ENCODE data around the gene LRRC28.
"Not testable (repeated sequence)": the region's sequence is repeated elsewhere in the genome, so short reads cannot be mapped to it uniquely, and the experiment has no call there.

LRRC28 gene

DNA sequence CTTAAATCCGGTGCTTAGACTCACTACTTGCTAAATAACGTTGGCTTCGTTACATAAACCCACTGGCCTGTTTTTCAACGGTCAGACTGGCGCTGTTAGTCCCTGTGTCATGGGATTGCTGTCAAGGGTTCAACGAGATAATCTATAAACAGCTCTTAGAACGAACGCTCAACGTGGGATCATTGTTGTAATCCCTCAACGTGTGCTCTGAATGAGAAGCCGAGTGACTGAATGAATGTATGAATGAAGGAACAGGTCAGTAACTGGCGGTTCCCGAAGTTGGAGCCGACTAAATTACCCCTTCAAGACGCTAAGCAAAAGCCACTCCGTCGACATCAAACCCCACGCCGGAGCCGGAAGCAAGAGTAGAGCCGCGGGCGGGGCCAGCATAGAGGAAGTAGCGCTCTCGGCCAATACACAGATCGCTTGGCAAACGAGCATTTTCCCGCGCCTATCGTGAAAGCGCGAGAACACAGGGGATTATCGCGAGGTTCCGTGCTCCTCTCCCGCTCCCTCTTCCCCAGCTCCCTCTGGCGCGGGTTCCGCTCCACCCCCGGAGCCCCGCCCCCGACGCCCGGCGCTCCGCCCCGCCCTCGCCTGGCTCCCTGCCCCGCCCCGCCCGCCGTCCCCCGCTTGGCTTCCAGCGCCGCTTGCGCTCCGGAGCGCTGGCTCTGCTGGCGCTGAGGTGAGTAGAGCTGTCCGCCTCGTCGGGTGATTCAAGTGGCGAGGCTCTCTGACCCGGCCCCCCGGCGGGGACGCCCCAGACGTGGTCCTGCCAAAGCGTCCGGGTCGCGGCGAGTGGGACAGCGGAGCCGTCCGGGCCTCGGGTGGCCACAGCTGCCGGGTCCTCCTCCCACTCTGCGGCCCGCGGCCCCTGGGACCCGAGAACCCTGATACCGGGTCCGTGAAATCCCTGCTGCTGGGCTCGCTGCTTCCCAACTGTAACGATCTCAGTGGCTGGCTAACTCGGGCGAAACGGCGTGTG, at the start of gene LRRC28:
Gene LRRC28, plus strand, starts transcription at position 625 of the 985 bp plus-strand sequence. CDS start 4,477 bp downstream, outside the sequence.
- DNase-seq (ENCODE audit: low read depth) = peak; percentile 98

DNA sequence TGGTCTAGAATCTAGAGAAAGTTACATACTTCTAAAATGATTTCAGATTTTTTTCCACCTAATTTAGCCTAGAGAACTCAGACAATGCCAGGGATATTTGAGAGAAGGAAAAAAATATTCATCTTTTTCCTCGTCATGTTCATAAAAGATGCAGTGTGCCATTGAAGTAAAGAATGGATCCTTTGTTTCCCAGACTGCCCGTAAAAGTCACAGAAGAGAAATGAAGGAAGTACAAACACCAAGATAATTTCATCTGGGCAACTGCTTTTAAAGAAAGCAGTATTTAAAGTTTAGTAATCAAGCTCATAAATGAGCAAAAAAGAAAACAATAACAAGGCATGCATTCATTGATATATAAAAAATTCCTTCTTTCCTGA, 49.1 kb upstream of the LRRC28 start:
- DNase-seq (ENCODE audit: low read depth) = no peak

DNA sequence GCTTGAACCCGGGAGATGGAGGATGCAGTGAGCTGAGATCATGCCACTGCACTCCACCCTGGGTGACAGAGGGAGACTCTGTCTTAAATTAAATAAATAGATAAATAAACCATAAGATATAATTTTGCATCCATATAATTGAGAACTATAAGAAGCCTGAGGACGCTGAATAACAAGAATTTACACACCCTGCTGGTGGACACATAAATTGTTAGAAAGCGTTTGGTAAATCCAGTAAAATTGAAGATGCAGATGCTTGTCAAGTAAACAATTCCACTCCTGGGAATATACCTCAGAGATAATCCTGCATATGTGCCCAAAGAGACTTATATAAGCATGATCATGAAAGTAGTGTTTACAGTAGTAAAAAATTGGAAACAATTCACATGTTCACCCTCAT, 43.6 kb upstream of the LRRC28 start:
- no peak for DNase-seq (ENCODE audit: low read depth)

DNA sequence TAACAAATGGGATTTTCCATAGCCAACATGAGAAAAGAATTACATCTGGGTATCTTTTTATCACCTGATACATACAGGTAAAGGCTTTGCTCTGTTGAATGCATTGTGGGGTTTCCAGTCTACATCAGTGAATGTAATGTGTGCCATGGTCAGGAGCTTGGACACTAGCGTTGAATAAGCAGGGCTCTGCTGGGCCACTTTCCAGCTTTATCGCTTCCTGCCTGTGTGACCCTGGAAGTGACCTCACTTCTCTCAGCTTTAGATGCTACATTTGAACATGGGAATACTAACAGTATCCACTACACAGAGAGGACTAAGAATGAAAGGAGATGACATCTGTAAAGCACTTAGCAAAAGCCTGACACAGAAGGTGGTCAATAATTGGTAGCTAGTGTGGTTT, 42.0 kb upstream of the LRRC28 start:
- no peak for DNase-seq (ENCODE audit: low read depth)

DNA sequence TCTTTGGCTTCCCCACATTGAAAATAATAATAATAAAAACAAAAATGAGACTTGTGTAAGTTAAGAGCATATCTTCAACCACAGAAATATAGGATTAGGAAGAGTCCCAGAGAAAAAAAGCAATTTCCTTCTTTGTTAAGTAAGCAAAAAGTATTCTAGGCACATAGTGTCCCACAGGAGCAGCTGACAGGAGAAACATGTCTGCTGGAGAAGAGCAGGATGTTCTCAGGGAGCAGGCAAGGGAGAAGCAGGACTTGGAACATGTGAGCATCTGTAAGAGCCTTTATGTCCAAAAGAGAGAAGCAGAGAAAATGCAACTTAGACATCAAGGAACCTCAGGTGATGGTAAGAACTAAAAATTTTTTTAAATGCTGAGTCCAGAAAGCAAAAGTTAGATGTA, 40.9 kb upstream of the LRRC28 start:
- DNase-seq (ENCODE audit: low read depth) = peak; percentile 10

DNA sequence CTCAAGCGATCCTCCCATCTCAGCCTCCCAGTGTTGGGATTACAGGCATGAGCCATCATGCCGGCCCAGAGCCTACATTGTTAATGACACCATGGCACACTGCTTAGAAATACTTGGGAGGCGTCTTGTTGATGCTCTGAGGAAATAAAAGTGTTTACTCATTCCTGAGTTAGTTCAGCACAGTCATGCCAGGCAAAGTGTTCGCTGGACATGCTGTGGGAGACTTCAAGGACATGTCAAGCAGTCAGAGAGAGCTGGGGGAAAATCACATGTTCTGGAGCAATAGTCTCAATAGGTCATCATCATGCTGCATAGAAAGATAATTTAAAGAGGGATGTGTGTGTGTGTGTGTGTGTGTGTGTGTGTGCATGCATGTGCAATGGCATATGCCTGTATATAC, 39.4 kb upstream of the LRRC28 start:
- peak; percentile 92 for DNase-seq (ENCODE audit: low read depth)

DNA sequence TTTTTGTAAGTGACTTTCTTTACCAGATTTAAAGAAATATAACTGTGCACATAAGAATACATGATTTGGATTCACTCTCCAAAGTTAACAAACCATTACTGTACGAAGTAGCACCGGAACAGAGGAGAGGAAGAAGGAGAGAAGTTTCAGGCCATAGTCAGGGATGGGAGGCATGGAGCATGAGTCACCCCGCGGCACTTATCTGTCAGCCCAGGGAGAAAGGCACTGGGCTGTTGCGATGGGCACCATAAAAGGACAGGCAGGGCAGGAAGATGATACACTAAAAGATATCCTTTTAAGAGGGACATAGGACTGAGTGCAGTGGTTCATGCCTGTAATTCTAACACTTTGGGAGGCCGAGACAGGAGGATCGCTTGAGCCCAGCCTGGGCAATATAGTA, 38.9 kb upstream of the LRRC28 start:
- peak; percentile 76 for DNase-seq (ENCODE audit: low read depth)

DNA sequence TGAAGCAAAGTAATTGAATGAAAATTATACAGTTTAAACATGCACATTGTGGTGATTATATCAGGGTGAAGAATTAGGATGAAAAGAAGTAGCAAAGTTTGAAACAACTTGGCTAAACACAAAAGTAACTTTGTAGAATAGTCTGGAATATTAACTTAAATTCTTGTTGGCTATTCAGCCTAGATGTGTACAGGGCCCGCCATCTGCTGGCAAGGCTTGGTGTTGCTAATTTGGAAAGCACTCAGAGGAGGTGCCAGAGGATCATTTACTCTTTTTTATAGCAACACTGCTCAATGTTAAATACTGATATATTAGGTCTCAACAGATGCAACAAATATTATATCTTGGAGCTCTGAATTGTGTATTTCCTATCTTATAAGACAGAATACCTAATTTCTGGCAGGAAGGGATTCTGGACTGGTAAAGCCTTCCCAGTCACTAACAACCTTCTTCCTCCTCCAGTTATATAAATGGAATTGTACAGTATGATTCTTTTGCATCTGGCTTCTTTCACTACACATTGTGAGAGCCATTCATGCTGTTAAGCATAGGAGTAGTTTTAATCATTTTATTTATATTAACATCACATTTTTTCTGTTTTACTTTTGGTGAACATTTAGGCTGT, 38.0 kb upstream of the LRRC28 start:
- DNase-seq (ENCODE audit: low read depth) = peak; percentile 58

DNA sequence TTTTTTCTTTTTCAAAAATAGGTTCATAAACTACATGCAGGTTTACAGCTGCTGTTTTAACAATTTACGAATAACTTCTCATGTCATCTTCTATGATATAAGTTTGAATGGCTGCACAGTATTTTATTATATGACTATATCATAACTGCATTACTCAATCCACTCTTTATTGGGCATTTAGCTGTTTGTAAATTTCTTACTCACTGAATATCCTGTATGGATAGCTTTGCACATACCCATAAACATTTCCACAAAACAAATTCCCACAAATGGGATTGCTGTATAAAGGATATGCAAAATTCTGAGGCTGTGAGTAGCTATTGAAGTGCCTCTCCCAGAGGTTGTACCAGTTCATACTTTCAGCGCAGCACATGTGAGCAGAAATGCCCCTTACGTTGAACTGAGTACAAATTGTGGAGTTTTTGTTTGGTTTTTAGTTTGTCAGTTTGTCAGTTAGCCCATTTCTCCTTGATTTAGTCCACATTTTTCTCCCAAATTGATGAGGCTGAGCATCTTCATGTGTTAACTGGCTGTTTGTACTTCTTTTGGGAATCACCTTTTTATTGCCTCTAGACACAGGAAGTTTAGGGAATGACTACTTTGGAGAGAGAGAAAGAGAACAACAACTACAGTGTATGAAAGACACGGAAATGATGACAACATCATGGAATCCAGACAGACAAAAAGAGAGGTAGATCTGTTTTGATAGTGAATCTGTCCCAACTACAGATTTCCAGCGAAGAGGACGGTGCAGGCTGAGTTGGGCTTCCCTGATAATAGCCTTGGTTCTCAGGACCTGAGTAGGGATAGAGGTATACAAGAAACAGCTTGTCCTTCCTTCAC, 26.7 kb upstream of the LRRC28 start:
- DNase-seq (ENCODE audit: low read depth) = no peak

DNA sequence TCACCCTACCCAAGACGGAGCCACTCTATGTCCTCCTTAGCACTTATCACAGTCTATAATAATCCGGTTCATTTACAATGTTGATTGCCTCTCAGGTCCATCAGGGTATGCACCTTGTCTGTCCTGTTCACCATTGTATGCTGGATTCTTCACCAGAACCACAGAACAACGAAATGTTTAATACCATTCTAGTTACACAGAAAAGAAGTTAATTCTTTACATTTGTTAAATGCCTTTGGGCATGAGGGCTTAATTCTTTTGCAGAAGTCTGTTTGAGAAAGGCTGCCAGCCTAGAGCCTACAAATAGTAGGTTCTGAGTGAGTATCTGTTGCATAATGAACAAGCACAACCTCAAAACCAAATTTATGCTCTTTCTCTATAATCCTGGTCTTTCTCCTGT, 24.5 kb upstream of the LRRC28 start:
- DNase-seq (ENCODE audit: low read depth) = peak; percentile 10

DNA sequence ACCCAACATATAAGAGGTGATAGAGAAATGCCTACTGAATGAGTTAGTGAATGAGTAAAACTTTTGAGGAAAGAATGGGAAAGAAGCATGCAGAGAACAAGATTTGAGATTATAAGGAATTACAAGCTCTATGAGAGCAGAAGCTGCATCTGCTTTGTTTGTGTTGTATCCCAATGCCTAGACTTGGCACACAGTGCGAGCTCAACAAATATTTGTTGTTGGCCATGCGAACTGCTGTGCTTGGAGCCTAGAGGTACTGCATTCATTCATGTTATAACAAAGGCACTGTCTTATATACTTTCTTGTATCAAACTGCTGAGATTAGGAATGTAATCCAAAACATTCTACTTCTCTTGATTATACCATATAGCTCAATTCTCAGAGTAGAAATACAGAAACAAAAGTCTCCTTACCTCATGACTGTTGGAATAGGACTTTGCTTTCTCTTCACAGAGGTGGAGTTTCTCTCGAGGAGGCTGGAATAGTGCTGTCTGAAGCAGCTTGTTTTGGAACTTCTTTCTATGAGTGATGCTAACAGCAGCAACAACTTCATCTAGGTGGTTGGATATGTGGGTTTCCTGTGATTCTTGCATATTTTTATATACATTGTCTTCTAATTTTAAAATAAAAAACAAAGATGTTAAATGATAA, 23.0 kb upstream of the LRRC28 start:
- no peak for DNase-seq (ENCODE audit: low read depth)

DNA sequence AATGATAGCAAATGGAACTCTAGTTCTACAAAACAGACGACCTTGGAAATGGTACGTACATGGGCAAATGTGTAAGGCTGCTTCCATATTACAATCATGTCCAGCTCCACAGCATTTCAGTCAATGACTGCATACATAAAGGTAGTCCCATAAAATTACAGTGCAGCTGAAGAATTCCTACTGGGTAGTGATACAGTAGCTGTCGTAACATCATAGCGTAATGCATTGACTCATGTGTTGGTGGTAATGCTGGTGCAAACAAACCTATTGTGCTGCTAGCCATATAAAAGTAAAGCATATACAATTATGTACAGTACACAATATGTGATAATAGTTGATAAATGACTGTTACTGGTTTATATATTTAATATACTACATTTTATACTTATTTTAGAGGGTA, 20.4 kb upstream of the LRRC28 start:
- DNase-seq (ENCODE audit: low read depth) = peak; percentile 24

DNA sequence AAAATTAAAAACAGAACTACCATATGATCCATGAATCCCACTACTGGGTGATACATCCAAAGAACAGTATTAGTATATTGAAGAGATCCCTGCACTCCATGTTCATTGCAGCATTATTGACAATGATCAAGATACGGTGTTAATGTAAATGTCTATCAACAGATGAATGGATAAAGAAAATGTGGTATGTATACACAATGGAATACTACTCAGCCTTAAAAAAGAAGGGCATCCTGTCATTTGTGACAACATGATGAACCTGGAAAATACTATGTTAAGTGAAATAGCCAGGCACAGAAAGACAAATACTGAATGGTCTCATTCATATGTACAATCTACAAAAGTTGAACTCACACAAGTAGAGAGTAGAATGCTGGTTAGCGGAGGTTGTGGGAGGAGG, 18.5 kb upstream of the LRRC28 start:
- no peak for DNase-seq (ENCODE audit: low read depth)

DNA sequence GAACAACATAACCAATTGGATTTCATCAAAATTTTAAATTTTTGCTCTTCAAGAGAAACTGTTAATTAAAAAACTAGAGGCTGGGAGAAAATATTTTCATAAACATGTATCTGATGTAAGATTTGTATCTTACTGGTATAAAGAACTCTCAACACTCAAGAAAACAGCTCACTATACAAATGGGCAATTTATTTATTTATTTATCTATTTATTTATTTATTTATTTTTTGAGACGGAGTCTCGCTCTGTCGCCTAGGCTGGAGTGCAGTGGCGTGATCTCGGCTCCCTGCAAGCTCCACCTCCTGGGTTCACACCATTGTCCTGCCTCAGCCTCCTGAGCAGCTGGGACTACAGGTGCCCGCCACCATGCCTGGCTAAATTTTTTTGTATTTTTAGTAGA, 17.1 kb upstream of the LRRC28 start:
- DNase-seq (ENCODE audit: low read depth) = not testable (repeated sequence)

DNA sequence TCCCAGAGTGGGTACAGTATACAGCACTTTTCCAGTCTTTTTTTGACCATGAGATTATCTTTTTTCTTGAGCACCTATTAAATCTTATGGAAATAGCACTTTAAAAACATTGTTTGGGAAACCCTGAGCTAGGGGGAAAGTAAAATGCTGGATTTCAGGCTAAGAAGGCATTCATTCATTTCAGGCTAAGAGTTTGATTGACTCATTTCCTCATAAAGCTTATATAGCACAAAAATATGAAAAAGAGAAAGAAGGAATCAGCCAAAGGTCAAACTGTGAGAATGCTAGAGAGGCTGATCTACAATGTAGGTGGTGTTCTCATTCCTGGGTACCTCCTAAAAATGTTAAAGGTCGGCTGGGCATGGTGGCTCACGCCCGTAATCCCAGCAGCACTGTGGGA, 12.4 kb upstream of the LRRC28 start:
- no peak for DNase-seq (ENCODE audit: low read depth)

DNA sequence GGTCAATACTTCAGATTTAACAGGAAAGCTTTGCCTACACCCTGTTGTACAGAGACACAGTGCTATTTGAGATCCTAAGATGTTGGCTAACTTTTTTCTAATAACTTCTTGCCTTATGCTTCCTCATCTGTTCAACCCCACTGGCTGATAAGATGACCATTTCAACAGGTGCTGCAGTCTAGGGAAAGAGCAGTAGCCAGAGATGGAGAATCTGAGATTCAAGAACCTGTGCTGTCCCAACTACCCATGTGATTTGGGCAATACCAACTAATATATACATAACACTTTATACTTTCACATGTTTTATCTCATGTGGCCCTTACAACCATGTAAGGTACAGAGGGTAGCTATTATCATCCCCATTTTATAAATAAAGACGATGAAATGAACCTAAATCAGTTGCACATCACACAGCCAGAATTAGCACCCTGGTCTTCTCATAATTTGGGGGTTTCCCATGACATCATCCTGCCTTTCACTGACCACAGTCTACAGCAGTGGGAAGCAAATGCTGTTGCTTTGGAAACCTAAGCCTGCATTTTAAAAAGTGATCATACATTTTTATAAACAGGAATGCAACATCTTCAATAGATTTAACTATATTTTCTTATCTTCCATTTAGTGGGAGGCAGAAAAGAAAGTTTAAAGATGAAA, 11.6 kb upstream of the LRRC28 start:
- no peak for DNase-seq (ENCODE audit: low read depth)

DNA sequence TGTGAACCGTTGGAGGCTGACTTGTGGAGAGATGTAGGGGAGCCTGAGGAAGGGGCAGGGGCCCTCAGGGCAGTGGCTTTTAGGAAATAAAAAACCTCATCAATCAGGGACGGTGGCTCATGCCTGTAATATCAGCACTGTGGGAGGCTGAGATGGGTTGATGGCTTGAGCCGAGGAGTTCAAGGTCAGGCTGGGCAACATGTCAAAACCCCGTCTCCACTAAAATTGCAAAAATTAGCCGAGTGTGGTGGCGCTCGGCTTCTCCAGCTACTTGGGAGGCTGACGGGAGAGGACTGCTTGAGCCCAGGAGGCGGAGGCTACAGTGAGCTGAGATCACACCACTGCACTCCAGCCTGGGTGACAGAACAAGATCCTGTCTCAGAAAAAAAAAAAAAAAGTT, 9.5 kb upstream of the LRRC28 start:
- DNase-seq (ENCODE audit: low read depth) = no peak

DNA sequence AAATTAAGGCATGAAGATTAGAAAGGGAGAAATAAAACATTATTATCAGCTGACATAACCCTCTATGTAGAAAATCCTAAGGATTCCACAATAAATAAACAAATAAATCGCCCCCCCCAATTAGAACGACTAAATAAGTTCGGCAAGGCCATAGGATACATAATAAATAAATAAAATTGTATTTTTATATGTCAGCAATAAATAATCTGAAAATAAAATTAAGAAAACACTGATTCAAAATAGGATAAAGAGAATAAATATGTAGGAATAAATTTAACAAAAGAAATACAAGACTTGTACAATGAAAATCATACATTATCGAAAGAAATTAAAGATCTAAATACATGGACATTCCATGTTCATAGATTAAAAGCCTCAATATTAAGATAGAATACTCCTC, 7.0 kb upstream of the LRRC28 start:
- no peak for DNase-seq (ENCODE audit: low read depth)

DNA sequence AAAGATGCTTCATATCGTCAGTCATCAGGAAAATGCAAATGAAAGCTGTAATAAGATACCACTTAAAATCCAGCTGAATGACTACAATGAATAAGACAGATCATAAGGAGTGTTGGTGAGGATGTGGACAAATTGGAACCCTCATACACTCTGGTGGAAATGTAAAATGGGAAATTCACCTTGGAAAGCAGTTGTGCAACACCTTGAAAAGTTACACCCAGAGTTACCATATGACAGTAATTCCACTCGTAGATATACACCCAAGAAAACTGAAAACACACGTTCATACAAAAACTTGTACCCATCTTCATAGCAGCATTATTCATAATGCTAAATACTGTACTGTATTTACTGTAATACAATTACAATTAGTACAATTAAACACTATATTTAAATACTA, 4.2 kb upstream of the LRRC28 start:
- no peak for DNase-seq (ENCODE audit: low read depth)

DNA sequence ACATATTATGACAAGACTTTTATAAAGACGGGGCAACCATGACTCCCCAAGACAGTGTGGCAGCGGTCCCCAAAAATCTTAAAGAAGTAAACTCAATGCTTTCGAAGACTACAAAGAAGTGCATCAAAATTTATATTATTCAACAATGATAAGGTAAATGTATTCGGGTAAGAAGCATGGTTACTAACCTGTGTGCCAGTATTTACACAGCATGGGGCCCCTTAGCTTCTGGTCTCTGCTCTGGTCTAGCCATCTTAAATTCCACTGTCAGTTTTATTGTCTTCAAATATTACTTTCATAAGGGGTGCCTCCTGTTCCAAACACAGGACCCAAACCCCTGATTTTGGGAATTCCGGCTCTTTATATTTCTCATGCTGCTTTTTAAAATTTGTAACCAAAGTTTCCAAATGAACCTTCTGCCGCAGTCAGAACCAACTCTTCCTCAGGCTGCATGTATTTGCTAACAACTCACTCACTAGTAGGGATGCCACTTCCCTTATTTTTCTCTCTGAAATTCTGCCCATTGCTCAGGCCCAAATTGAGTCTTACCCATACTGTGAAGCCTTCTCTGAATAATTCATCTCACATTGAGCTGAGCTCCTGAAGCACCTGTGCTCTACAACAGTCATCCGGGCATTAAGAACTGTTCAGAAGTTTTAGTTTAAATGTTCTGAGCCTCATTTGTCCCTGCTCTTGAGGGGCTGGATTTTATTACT, 3.1 kb upstream of the LRRC28 start:
- DNase-seq (ENCODE audit: low read depth) = no peak

All from amniotic epithelial cell (primary cell).